HG02840 (cell line): Measurements from ENCODE around the gene ALPI.
"Not testable (repeated sequence)": the region's sequence is repeated elsewhere in the genome, so short reads cannot be mapped to it uniquely, and the experiment has no call there.

Experiments
- ATAC-seq: cut with Tn5 transposase; IDR thresholded peaks from one replicate; pipeline ENCODE4 v1.9.1; 2021; ENCODE audit warnings: mild to moderate bottlenecking, moderate library complexity, moderate number of reproducible peaks; ENCODE audit not compliant: unreplicated experiment, low FRiP score

Gene ALPI

DNA sequence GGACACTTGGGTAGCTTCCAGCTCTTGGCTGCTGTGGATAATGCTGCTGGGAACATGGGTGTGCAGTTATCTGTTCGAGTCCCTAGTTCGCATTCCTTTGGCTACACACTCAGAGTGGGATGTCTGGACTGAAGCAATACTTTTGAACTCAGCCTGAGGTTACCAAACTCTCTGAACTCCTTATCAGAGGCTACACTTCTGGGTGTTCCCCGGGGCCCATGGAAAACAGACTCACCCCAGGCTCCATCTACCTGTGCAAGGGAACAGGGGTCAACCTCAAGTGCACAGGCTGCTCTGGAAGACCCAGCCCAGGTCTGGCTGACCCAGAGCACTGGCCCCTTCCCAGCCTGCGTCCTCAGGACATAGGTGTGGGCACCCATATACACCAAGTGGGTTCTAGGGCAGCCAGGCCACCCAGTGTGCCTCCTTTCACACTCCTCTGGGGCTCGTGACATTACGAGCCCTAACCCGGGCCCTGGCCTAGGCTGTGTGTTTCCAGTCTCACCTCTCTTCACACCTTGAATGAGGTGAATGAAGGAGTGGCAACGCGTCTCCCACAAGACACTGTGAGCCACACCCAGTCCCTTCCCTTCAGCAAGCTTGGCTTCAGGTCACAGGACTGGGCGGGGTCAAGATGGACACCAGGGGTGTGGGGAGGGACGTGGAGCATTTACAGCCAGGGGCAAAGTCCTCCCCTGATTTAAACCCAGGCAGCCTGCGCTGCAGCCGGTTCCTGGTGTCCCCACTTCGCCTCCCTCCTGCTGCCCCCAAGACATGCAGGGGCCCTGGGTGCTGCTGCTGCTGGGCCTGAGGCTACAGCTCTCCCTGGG lies at the start of gene ALPI:
TSS of gene ALPI (plus strand) at position 728 of the 830 bp plus-strand sequence. CDS start at position 775, 47 bp downstream.
- ATAC-seq = no peak

- no peak for ATAC-seq
Observed at GRCh38 chr2:232406556-232407310, 49.2 kb upstream of the ALPI start, which contains the start of gene ALPG. ALPG (plus strand) TSS chr2:232406844; CDS start chr2:232406895, 51 bp downstream.

DNA sequence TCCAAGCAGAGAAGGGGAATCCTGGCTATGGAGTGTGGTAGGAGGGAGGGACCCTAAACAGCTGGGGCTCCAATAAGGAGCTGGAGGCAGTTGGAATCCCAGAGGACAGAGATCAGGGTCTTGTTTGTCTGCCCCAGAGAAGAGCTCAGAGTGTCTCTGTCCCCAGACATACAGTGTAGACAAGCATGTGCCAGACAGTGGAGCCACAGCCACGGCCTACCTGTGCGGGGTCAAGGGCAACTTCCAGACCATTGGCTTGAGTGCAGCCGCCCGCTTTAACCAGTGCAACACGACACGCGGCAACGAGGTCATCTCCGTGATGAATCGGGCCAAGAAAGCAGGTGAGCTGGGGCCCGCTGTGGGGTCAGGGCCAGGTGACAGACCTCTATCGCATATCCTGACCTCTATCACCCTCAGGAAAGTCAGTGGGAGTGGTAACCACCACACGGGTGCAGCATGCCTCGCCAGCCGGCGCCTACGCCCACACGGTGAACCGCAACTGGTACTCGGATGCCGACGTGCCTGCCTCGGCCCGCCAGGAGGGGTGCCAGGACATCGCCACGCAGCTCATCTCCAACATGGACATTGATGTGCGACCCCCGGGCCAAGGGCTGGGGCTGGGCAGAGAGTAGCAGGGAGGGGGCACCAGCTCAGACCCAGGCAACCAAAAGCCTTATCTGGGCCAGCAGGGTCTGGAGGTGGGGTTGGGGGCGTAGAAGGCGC lies 48.4 kb upstream of the ALPI start:
- not testable (repeated sequence) for ATAC-seq

DNA sequence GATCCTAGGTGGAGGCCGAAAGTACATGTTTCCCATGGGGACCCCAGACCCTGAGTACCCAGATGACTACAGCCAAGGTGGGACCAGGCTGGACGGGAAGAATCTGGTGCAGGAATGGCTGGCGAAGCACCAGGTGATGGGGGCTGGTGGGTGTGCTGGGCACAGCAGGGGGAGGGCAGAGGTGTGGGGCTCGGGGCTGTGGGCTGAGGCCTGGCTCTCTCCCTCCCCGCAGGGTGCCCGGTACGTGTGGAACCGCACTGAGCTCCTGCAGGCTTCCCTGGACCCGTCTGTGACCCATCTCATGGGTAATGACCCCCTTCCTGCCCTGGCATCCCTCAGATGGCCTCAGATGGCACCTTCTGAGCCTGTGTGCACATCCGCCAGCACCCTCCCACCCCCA lies 47.7 kb upstream of the ALPI start:
- not testable (repeated sequence) for ATAC-seq

DNA sequence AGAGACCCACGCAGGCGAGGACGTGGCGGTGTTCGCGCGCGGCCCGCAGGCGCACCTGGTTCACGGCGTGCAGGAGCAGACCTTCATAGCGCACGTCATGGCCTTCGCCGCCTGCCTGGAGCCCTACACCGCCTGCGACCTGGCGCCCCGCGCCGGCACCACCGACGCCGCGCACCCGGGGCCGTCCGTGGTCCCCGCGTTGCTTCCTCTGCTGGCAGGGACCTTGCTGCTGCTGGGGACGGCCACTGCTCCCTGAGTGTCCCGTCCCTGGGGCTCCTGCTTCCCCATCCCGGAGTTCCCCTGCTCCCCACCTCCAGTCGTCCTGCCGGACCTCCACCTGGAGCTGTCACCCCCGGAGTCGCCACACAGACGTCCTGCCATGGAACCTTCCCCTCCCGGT lies 46.3 kb upstream of the ALPI start:
- not testable (repeated sequence) for ATAC-seq

- no peak for ATAC-seq
Observed at GRCh38 chr2:232410238-232410900, 45.6 kb upstream of the ALPI start.

- no peak for ATAC-seq
Observed at GRCh38 chr2:232411901-232412629, 43.9 kb upstream of the ALPI start.

- no peak for ATAC-seq
Observed at GRCh38 chr2:232412986-232413385, 43.0 kb upstream of the ALPI start.

DNA sequence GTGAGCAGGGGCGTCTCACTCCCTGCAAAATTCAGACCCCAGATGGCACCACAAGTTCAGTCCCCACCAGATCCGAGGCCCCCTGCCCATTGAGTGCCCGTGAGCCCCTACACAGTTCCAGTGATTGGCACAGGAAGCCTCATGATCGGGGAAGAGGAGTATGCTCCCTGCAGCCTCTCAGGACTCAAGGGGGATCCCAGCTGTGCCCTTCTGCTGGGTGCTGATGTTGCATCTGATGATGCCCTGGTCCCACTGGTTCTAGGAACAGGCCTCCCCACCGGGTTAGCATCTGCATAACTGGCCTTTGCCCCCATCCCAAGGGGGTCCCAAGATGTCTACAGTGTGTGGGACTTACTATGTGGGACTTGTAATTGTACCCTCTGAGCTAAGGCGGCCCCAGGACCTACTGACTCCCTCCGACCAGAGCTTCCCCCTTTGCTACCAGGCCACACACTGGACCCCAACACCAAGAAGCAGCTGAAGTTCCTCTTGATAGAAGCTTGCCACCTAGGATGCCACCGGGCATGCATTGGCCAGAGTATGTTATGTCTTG lies 40.7 kb upstream of the ALPI start:
- no peak for ATAC-seq

DNA sequence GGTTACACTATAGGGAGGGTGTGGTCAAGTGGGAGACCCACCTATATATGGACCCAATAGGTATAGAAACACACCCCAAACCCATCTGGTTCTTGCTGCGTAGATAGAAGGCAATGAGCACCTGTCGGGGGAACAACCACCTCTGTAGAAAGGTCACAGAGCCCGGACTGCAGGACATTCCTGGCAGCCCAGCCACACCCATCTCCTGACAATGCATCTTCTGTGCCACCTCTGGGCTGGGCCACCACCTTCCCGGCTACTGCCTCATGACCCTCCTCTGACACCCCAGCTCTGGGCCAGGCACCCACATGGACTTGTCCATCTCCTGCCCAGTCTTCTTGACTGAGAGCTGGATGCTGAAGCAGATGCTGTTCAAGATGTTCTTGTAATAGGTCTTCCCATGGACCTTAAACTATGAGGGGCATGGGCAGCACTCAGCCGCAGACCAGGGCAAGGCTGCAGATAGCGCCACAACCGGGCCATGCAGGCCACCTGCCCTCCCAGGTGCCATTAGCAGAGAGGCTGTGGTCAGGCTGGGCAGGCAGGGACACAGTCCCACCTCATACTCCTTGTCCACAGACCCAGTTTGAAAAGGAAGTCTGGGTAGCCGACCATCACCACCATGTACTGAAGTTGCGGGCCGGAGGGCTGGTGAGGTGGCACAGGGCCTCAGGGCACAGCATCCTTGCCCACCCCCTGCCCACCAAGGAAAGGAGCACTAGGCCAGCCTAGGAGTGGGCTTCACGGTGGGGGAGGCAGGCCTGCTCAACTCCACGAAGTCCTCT lies 40.0 kb upstream of the ALPI start:
- no peak for ATAC-seq

- ATAC-seq = no peak
Observed at GRCh38 chr2:232416521-232417470, 39.2 kb upstream of the ALPI start.

GRCh38 chr2:232417489-232417888 lies 38.5 kb upstream of the ALPI start:
- ATAC-seq = no peak

DNA sequence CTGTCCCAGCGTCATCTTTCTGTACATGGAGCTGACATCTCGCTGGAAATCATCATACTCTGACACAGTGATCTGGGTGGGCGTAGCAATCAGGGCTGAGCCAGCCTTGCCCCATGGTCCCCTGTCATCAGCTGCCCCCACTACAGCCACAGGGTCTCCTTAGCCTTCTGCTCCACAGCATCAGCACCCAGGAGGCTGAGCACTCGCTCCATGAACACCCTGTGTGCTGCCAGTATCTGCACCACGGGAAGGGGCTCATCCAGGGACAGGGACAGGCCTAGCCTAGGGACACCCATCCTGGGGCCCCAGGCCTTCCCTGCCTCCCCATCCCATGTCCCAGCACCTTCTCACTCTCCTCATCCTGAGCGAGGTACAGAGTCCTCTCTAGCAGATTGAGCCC lies 37.9 kb upstream of the ALPI start:
- no peak for ATAC-seq

GRCh38 chr2:232418466-232419244 lies 37.3 kb upstream of the ALPI start:
- no peak for ATAC-seq

GRCh38 chr2:232419245-232420072 lies 36.5 kb upstream of the ALPI start:
- no peak for ATAC-seq

DNA sequence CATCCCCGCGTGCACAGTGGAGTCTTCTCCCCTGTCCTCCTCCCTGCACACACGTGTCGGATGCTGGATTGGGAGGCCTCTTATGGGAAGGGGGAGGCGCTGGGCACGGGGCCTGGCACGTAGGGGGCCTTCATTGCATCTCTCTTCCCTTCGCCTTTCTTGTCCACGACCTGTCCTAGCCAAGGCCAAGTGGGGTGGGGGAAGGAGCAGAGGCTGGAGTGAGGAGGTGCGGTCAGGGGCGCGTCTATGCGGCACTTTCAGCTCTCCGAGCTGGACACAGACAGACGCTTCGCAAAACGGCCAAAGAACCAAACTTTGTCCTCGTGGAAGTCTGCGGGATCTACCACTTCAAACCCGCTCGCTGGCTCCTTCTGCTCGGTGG lies 35.9 kb upstream of the ALPI start:
- ATAC-seq = no peak
